ENCODE measurements around the gene KPNA3. TPM values are rescaled to one million over a fixed set of nuclear protein-coding genes. Genes with fewer than 3 reads are reported as not detected.

The KPNA3 gene
- total RNA-seq, 1 donor from 2014 or later, result 28.7 TPM

- intact Hi-C loops (cut with micrococcal nuclease), result no loop called here
- CTCF ChIA-PET, result no interaction called here
- H3K4me3 Mint-ChIP-seq, result no peak overlapping the region
- no peaks in the 10 kb centered on the region for H3K36me3 Mint-ChIP-seq (ENCODE audit: low read depth)
- TF ChIP-seq CTCF (IDR thresholded peaks at IDR 0.05), result no peak
- ATAC-seq (ENCODE audit: low read depth) (no peak), DNase-seq (no peak)
- H3K27me3 Mint-ChIP-seq, result peaks cover 10% of the 10 kb centered on the region
- POLR2A ChIA-PET, result no interaction called here
- no peaks in the 10 kb centered on the region for H3K9me3 Mint-ChIP-seq
- no peaks in the 10 kb centered on the region for H3K4me1 Mint-ChIP-seq
- no peak overlapping the region for H3K27ac Mint-ChIP-seq
These were observed 22.2 kb upstream of the KPNA3 start for GRCh38 chr13:49814551-49815270.

GRCh38 chr13:49812812-49813211 lies 20.3 kb upstream of the KPNA3 start:
- intact Hi-C loops (cut with micrococcal nuclease), result no loop called here
- Mint-ChIP-seq H3K4me1 (no peaks in the 10 kb centered on the region), H3K27me3 (peaks cover 17% of the 10 kb centered on the region), H3K36me3 (ENCODE audit: low read depth) (no peaks in the 10 kb centered on the region), H3K9me3 (no peaks in the 10 kb centered on the region), H3K4me3 (no peak overlapping the region), H3K27ac (no peak overlapping the region)
- DNase-seq (no peak), ATAC-seq (ENCODE audit: low read depth) (no peak)
- ChIA-PET CTCF (no interaction called here), POLR2A (no interaction called here)
- TF ChIP-seq CTCF (IDR thresholded peaks at IDR 0.05), result no peak

- Mint-ChIP-seq H3K36me3 (ENCODE audit: low read depth) (no peaks in the 10 kb centered on the region), H3K9me3 (no peaks in the 10 kb centered on the region), H3K27ac (no peak overlapping the region), H3K4me3 (no peak overlapping the region), H3K4me1 (no peaks in the 10 kb centered on the region), H3K27me3 (peaks cover 13% of the 10 kb centered on the region)
- no peak for DNase-seq
- ATAC-seq (ENCODE audit: low read depth), result no peak
- intact Hi-C loops (cut with micrococcal nuclease), result no loop called here
- TF ChIP-seq CTCF (IDR thresholded peaks at IDR 0.05), result no peak
- ChIA-PET POLR2A (no interaction called here), CTCF (no interaction called here)
These were observed 19.0 kb upstream of the KPNA3 start for GRCh38 chr13:49811527-49811908.

- Mint-ChIP-seq H3K27me3 (peaks cover 17% of the 10 kb centered on the region), H3K4me1 (no peaks in the 10 kb centered on the region), H3K4me3 (no peak overlapping the region), H3K27ac (no peak overlapping the region), H3K36me3 (ENCODE audit: low read depth) (no peaks in the 10 kb centered on the region), H3K9me3 (no peaks in the 10 kb centered on the region)
- no peak for DNase-seq
- intact Hi-C loops (cut with micrococcal nuclease), result no loop called here
- POLR2A ChIA-PET, result no interaction called here
- no peak for ATAC-seq (ENCODE audit: low read depth)
- CTCF ChIA-PET, result no interaction called here
- TF ChIP-seq CTCF (IDR thresholded peaks at IDR 0.05), result no peak
These were observed 18.4 kb upstream of the KPNA3 start for GRCh38 chr13:49810567-49811526.

- H3K9me3 Mint-ChIP-seq, result no peaks in the 10 kb centered on the region
- H3K27ac Mint-ChIP-seq, result no peak overlapping the region
- H3K4me1 Mint-ChIP-seq, result no peaks in the 10 kb centered on the region
- CTCF ChIA-PET, result no interaction called here
- no peaks in the 10 kb centered on the region for H3K36me3 Mint-ChIP-seq (ENCODE audit: low read depth)
- POLR2A ChIA-PET, result no interaction called here
- no peak for TF ChIP-seq CTCF (IDR thresholded peaks at IDR 0.05)
- ATAC-seq (ENCODE audit: low read depth) (no peak), DNase-seq (no peak)
- intact Hi-C loops (cut with micrococcal nuclease), result no loop called here
- peaks cover 18% of the 10 kb centered on the region for H3K27me3 Mint-ChIP-seq
- no peak overlapping the region for H3K4me3 Mint-ChIP-seq
These were observed 15.2 kb upstream of the KPNA3 start for GRCh38 chr13:49807681-49808080.
